COLO829 (cell line): ENCODE data around the gene CD160.
"Not testable (repeated sequence)": the region's sequence is repeated elsewhere in the genome, so short reads cannot be mapped to it uniquely, and the experiment has no call there.

Experiments
- DNase-seq: peaks from one replicate; pipeline ENCODE4 v3.0.0; 2012; ENCODE audit warnings: low spot score

Gene CD160

GRCh38 chr1:145719230-145720079 is at the start of gene CD160:
Gene CD160, plus strand, starts transcription at chr1:145719499. Its CDS starts 8,829 bp downstream, at chr1:145728328.
- DNase-seq, result no peak

- not testable (repeated sequence) for DNase-seq
Measured at GRCh38 chr1:145670995-145671745, 48.1 kb upstream of the CD160 start.

- DNase-seq, result not testable (repeated sequence)
Measured at GRCh38 chr1:145673217-145673616, 46.1 kb upstream of the CD160 start.

- not testable (repeated sequence) for DNase-seq
Measured at GRCh38 chr1:145684858-145685257, 34.4 kb upstream of the CD160 start.

GRCh38 chr1:145686078-145686477 is 33.2 kb upstream of the CD160 start:
- DNase-seq, result not testable (repeated sequence)

GRCh38 chr1:145688328-145688727 is 31.0 kb upstream of the CD160 start:
- no peak for DNase-seq

GRCh38 chr1:145688924-145689323 is 30.4 kb upstream of the CD160 start:
- no peak for DNase-seq

GRCh38 chr1:145689922-145690321 is 29.4 kb upstream of the CD160 start:
- no peak for DNase-seq

GRCh38 chr1:145690587-145691558 is 28.4 kb upstream of the CD160 start:
- DNase-seq, result peak; percentile 41

- DNase-seq, result no peak
Measured at GRCh38 chr1:145692785-145693443, 26.4 kb upstream of the CD160 start.

- DNase-seq, result no peak
Measured at GRCh38 chr1:145695821-145696629, 23.3 kb upstream of the CD160 start.

- no peak for DNase-seq
Measured at GRCh38 chr1:145696630-145696960, 22.7 kb upstream of the CD160 start.

GRCh38 chr1:145701306-145701862 is 17.9 kb upstream of the CD160 start:
- DNase-seq, result no peak

- DNase-seq, result no peak
Measured at GRCh38 chr1:145702052-145702451, 17.2 kb upstream of the CD160 start.

- no peak for DNase-seq
Measured at GRCh38 chr1:145702826-145703225, 16.5 kb upstream of the CD160 start.

- DNase-seq, result no peak
Measured at GRCh38 chr1:145705622-145706021, 13.7 kb upstream of the CD160 start.

GRCh38 chr1:145706086-145706664 is 13.1 kb upstream of the CD160 start:
- DNase-seq, result no peak

GRCh38 chr1:145707183-145707867 is 12.0 kb upstream of the CD160 start, which contains the start of gene PDZK1:
Gene PDZK1, minus strand, starts transcription at chr1:145707368. Its CDS starts 19,347 bp downstream, at chr1:145688021.
- no peak for DNase-seq

- DNase-seq, result no peak
Measured at GRCh38 chr1:145708063-145708462, 11.2 kb upstream of the CD160 start.
